GM19328 (cell line): ENCODE data around the gene LIMS2.

ENCODE experiments used
- ATAC-seq: cut with Tn5 transposase; IDR thresholded peaks from one replicate; pipeline ENCODE4 v1.9.1; 2021; ENCODE audit warnings: mild to moderate bottlenecking, moderate library complexity; ENCODE audit not compliant: unreplicated experiment

Gene LIMS2

GRCh38 chr2:127675331-127676261 is at the start of gene LIMS2:
Gene LIMS2 (minus strand): TSS chr2:127675530. CDS start chr2:127675024, 506 bp downstream.
- no peak for ATAC-seq

GRCh38 chr2:127722807-127723206 is 47.5 kb upstream of the LIMS2 start:
- ATAC-seq, result no peak

- no peak for ATAC-seq
Measured at GRCh38 chr2:127721978-127722355, 46.6 kb upstream of the LIMS2 start.

GRCh38 chr2:127721311-127721977 is 46.1 kb upstream of the LIMS2 start:
- no peak for ATAC-seq

- ATAC-seq, result no peak
Measured at GRCh38 chr2:127719301-127720218, 44.2 kb upstream of the LIMS2 start.

- no peak for ATAC-seq
Measured at GRCh38 chr2:127718271-127718670, 42.9 kb upstream of the LIMS2 start.

- ATAC-seq, result no peak
Measured at GRCh38 chr2:127715778-127716449, 40.6 kb upstream of the LIMS2 start.

GRCh38 chr2:127713562-127713961 is 38.2 kb upstream of the LIMS2 start:
- no peak for ATAC-seq

GRCh38 chr2:127712999-127713398 is 37.7 kb upstream of the LIMS2 start:
- ATAC-seq, result no peak

GRCh38 chr2:127709336-127709735 is 34.0 kb upstream of the LIMS2 start:
- ATAC-seq, result no peak

GRCh38 chr2:127707890-127708648 is 32.7 kb upstream of the LIMS2 start:
- no peak for ATAC-seq

GRCh38 chr2:127706215-127706990 is 31.1 kb upstream of the LIMS2 start:
- no peak for ATAC-seq

- ATAC-seq, result no peak
Measured at GRCh38 chr2:127705391-127706065, 30.2 kb upstream of the LIMS2 start.

GRCh38 chr2:127704641-127705390 is 29.5 kb upstream of the LIMS2 start:
- no peak for ATAC-seq

- no peak for ATAC-seq
Measured at GRCh38 chr2:127703282-127703681, 28.0 kb upstream of the LIMS2 start.

- ATAC-seq, result no peak
Measured at GRCh38 chr2:127702395-127703009, 27.2 kb upstream of the LIMS2 start.

- ATAC-seq, result peak; percentile 41
Measured at GRCh38 chr2:127701651-127702394, 26.5 kb upstream of the LIMS2 start.
